K562 (cell line): Measurements from ENCODE around the gene TTC28. TPM values are rescaled to one million over a fixed set of nuclear protein-coding genes. Genes with fewer than 3 reads are reported as not detected.

Experiments
- ATAC-seq: fragments of 200-7000 bp; cut with Tn5 transposase; 3 replicates; pipeline ENCODE4 v1.9.1; 2020; ENCODE audit warnings: moderate library complexity
- BruUV-seq: library from RNA; stranded (reverse); fragments of 400-500 nt; replicated peaks from 2 replicates; lab custom pipeline; 2021; lab: Mats Ljungman, UMichigan
- CTCF ChIA-PET: fragments of 300-600 bp; formaldehyde crosslinking; extraction: SDS; loops from one replicate; lab custom pipeline; 2021; ENCODE audit warnings: low intra/inter-chr PET ratio; lab: Yijun Ruan, JAX
- POLR2A ChIA-PET: fragments of 300-600, 350-650 bp; sonication (Branson Sonifier 250); formaldehyde crosslinking; extraction: SDS; loops from one replicate; lab custom pipeline; 2021; ENCODE audit warnings: antibody characterized with exemption, inconsistent platforms; lab: Yijun Ruan, JAX
- DNase-seq, 4 experiments: peaks; one replicate each; pipeline versions ENCODE4 v3.0.0 to v3.0.0-alpha.2; 2011 to 2018; ENCODE audit warnings: low spot score in 3 of 4, mixed read lengths in 3 of 4; ENCODE audit errors: extremely low read depth in 1 of 4
- FAIRE-seq: peaks from 2 replicates; lab custom pipeline; 2011; peaks lifted over from hg19 to GRCh38; lab: Jason Lieb, UNC
- H2AFZ ChIP-seq: 2 replicates; pipeline ENCODE4 v1.6.0; 2011; ENCODE audit warnings: low read depth, low read length, control low read depth, inconsistent platforms
- H3K27ac ChIP-seq: fragments of 200-600 bp; 3 replicates; pipeline ENCODE4 v1.8.0; 2011; ENCODE audit warnings: low read depth, mild to moderate bottlenecking, control low read depth, inconsistent platforms, low read length, moderate library complexity, mixed read lengths; ENCODE audit errors: extremely low read depth
- H3K27me3 ChIP-seq, 2 experiments: fragments of 300-600 bp in 1 of 2; 2 replicates in 1 of 2; 3 replicates in 1 of 2; pipeline versions ENCODE4 v1.6.0 to v1.8.0; 2011; ENCODE audit warnings: inconsistent platforms in 2 of 2, low read length in 2 of 2, mild to moderate bottlenecking in 1 of 2, mixed read lengths in 1 of 2, moderate library complexity in 1 of 2; ENCODE audit not compliant: control insufficient read depth in 2 of 2, insufficient read depth in 2 of 2
- H3K36me3 ChIP-seq: fragments of 300-600 bp; 3 replicates; pipeline ENCODE4 v1.8.0; 2011; ENCODE audit warnings: mild to moderate bottlenecking, low read length, inconsistent platforms; ENCODE audit not compliant: control insufficient read depth, insufficient read depth
- H3K4me1 ChIP-seq, 2 experiments: fragments of 200-600 bp in 1 of 2; replicated peaks in 1 of 2; 2 replicates in 1 of 2; 3 replicates in 1 of 2; pipeline versions ENCODE4 v1.5.1 to v1.8.0; 2011; ENCODE audit warnings: inconsistent platforms in 2 of 2, low read length in 2 of 2, mild to moderate bottlenecking in 1 of 2, mixed read lengths in 1 of 2, moderate library complexity in 1 of 2; ENCODE audit not compliant: control insufficient read depth in 2 of 2, insufficient read depth in 2 of 2
- H3K4me2 ChIP-seq: 2 replicates; pipeline ENCODE4 v1.6.1; 2011; ENCODE audit warnings: low read length, control low read depth, inconsistent platforms, mixed read lengths; ENCODE audit not compliant: insufficient read depth
- H3K4me3 ChIP-seq: fragments of 200-600 bp; sonication (generic), shearing (Covaris generic); 2 replicates; pipeline ENCODE4 v1.5.1; 2016; ENCODE audit warnings: control low read depth, inconsistent platforms
- H3K79me2 ChIP-seq: fragments of 200-600 bp; 3 replicates; pipeline ENCODE4 v1.8.0; 2011; ENCODE audit warnings: low read length, inconsistent platforms; ENCODE audit not compliant: control insufficient read depth, insufficient read depth
- H3K9ac ChIP-seq, 2 experiments: 2 replicates each; pipeline versions ENCODE4 v1.6.0 to v1.6.1; 2011; ENCODE audit warnings: low read depth in 2 of 2, low read length in 2 of 2, control low read depth in 1 of 2, inconsistent platforms in 1 of 2, mild to moderate bottlenecking in 1 of 2, mixed read lengths in 1 of 2; ENCODE audit not compliant: insufficient read depth in 1 of 2
- H3K9me1 ChIP-seq: one replicate; pipeline ENCODE4 v1.6.0; 2011; ENCODE audit warnings: inconsistent platforms, mild to moderate bottlenecking, low read length, moderate library complexity; ENCODE audit not compliant: control insufficient read depth, insufficient read depth
- H3K9me3 ChIP-seq: replicated peaks from 2 replicates; pipeline ENCODE4 v1.5.1; 2011; ENCODE audit warnings: low read depth, low read length, inconsistent platforms; ENCODE audit not compliant: control insufficient read depth, insufficient read depth
- H4K20me1 ChIP-seq: replicated peaks from 2 replicates; pipeline ENCODE4 v1.6.1; 2011; ENCODE audit warnings: low read length, inconsistent platforms, mixed read lengths; ENCODE audit not compliant: control insufficient read depth, insufficient read depth
- DMBX1 ChIP-seq: fragments of 250-450 bp; sonication (Bioruptor Pico); IDR thresholded peaks from 2 replicates; pipeline ENCODE4 v1.8.0; 2022; ENCODE audit warnings: inconsistent platforms, mild to moderate bottlenecking, moderate library complexity, borderline replicate concordance
- LARP7 ChIP-seq: fragments of 450-650 bp; IDR thresholded peaks from 2 replicates; pipeline ENCODE4 v1.6.1; 2016
- MBD2 ChIP-seq: sonication (generic); IDR thresholded peaks from 2 replicates; pipeline ENCODE4 v1.6.1; 2016; ENCODE audit warnings: low read depth, borderline replicate concordance
- POLR3A ChIP-seq: IDR thresholded peaks from 2 replicates; pipeline ENCODE4 v1.6.1; 2011; ENCODE audit warnings: borderline replicate concordance, mild to moderate bottlenecking, moderate library complexity; ENCODE audit not compliant: insufficient read length, insufficient read depth; ENCODE audit errors: extremely low read depth
- STAT5A ChIP-seq: IDR thresholded peaks from 2 replicates; pipeline ENCODE4 v1.6.1; 2012; ENCODE audit warnings: low read length, inconsistent platforms, borderline replicate concordance
- ZNF41 ChIP-seq: fragments of 250-450 bp; sonication (Bioruptor Pico); conservative IDR thresholded peaks from 2 replicates; pipeline ENCODE4 v1.4.0; 2020; ENCODE audit warnings: mild to moderate bottlenecking
- ZNF77 ChIP-seq: fragments of 250-450 bp; sonication (Bioruptor Pico); IDR thresholded peaks from 2 replicates; pipeline ENCODE4 v1.5.0; 2020
- WGBS: fragments of 100-300 bp; shearing (Covaris generic); methylation state at CpG from one replicate; pipeline ENCODE4 v1.1.6; 2016; ENCODE audit warnings: low coverage, mixed read lengths; ENCODE audit not compliant: insufficient coverage; ENCODE audit errors: missing lambda C conversion rate; 5-methylcytosine and 5-hydroxymethylcytosine counted together
- in situ Hi-C: fragments of 300-500 bp; cut with MboI; formaldehyde crosslinking; loops from 4 replicates; pipeline ENCODE4 v1.15.0; 2018; ENCODE audit warnings: inconsistent platforms, mixed read lengths
- intact Hi-C: fragments of 100-400 bp; cut with micrococcal nuclease; formaldehyde crosslinking; loops from 2 replicates; pipeline ENCODE4 v1.14.2; 2022
- polyA plus RNA-seq, 8 experiments: library from polyadenylated mRNA; depleted of rRNA in 4 of 8; stranded (reverse) in 5 of 8; unstranded in 3 of 8; fragments of >200 nt; fragmentation: Nextera tagmentation in 2 of 8; fragmentation: Illumina TruSeq in 1 of 8; extraction: Ambion mirVana in 2 of 8; extraction: Trizol in 1 of 8; gene quantifications; 2 replicates each; pipeline versions ENCODE4 v1.2.1 to v1.2.3, GENCODE V29; 2011 to 2014; ENCODE audit warnings: inconsistent platforms in 1 of 8, missing spikeins in 1 of 8
- total RNA-seq, 7 experiments: library from RNA; depleted of rRNA in 6 of 7; stranded (reverse); fragments of >200 nt in 6 of 7; fragmentation: Illumina TruSeq in 2 of 7; extraction: Trizol in 2 of 7; gene quantifications; 2 replicates each; pipeline versions ENCODE4 v1.2.1 to v1.2.3, GENCODE V29; 2011 to 2021; ENCODE audit warnings: low replicate concordance in 1 of 7
- TF ChIP-seq, protein P1 (sequence below): sonication (generic); formaldehyde crosslinking; IDR thresholded peaks from 2 replicates; pipeline ENCODE4 v1.9.0; 2022; ENCODE audit warnings: mild to moderate bottlenecking, missing genetic modification reagents
- TF ChIP-seq, protein P2 (sequence below): sonication (generic); formaldehyde crosslinking; IDR thresholded peaks from 2 replicates; pipeline ENCODE4 v1.8.0; 2023; ENCODE audit warnings: mild to moderate bottlenecking, missing genetic modification reagents

Gene TTC28
- total and polyA plus RNA-seq, 9 of the 15 experiments (the other 6 are each of a cell fraction or from before 2014, with no cell fraction given), result 0.22 to 10.7 (median 3.1) TPM

GRCh38 chr22:28465841-28466240 is 213.8 kb downstream of the TTC28 start:
- TF ChIP-seq, protein P1, sequence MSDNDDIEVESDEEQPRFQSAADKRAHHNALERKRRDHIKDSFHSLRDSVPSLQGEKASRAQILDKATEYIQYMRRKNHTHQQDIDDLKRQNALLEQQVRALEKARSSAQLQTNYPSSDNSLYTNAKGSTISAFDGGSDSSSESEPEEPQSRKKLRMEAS, result no peak
- TF ChIP-seq ZNF77 (CRISPR knock-in tag) (no peak), DMBX1 (CRISPR knock-in tag) (no peak), MBD2 (no peak), LARP7 (no peak), ZNF41 (no peak), STAT5A (no peak), POLR3A (no peak)
- TF ChIP-seq, protein P2, sequence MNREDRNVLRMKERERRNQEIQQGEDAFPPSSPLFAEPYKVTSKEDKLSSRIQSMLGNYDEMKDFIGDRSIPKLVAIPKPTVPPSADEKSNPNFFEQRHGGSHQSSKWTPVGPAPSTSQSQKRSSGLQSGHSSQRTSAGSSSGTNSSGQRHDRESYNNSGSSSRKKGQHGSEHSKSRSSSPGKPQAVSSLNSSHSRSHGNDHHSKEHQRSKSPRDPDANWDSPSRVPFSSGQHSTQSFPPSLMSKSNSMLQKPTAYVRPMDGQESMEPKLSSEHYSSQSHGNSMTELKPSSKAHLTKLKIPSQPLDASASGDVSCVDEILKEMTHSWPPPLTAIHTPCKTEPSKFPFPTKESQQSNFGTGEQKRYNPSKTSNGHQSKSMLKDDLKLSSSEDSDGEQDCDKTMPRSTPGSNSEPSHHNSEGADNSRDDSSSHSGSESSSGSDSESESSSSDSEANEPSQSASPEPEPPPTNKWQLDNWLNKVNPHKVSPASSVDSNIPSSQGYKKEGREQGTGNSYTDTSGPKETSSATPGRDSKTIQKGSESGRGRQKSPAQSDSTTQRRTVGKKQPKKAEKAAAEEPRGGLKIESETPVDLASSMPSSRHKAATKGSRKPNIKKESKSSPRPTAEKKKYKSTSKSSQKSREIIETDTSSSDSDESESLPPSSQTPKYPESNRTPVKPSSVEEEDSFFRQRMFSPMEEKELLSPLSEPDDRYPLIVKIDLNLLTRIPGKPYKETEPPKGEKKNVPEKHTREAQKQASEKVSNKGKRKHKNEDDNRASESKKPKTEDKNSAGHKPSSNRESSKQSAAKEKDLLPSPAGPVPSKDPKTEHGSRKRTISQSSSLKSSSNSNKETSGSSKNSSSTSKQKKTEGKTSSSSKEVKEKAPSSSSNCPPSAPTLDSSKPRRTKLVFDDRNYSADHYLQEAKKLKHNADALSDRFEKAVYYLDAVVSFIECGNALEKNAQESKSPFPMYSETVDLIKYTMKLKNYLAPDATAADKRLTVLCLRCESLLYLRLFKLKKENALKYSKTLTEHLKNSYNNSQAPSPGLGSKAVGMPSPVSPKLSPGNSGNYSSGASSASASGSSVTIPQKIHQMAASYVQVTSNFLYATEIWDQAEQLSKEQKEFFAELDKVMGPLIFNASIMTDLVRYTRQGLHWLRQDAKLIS (CRISPR knock-in tag), result no peak
- 50% methylated on average over 1 of the region's 1 CpG for WGBS
- no peak overlapping the region for H3K4me2 ChIP-seq
- H3K79me2 ChIP-seq, result no peaks in the 10 kb centered on the region
- no peak overlapping the region for H3K27ac ChIP-seq
- H3K9ac ChIP-seq, result no peak overlapping the region
- no peak for ATAC-seq
- intact Hi-C loops (no loop called here), in situ Hi-C loops (no loop called here)
- FAIRE-seq, result no peak
- no peak overlapping the region for H3K4me3 ChIP-seq
- ChIA-PET CTCF (no interaction called here), POLR2A (no interaction called here)
- no peaks in the 10 kb centered on the region for H3K9me1 ChIP-seq
- no peaks in the 10 kb centered on the region for H3K9me3 ChIP-seq
- no peaks in the 10 kb centered on the region for H4K20me1 ChIP-seq
- no peaks in the 10 kb centered on the region; a peak in 1 of 5 replicates for H3K4me1 ChIP-seq
- no TSS peak for BruUV-seq
- DNase-seq, result no peak
- no peaks in the 10 kb centered on the region for H3K27me3 ChIP-seq
- H3K36me3 ChIP-seq, result no peaks in the 10 kb centered on the region
- H2AFZ ChIP-seq, result no peak overlapping the region
